ENCODE measurements around the gene CNTN5. TPM values are rescaled to one million over a fixed set of nuclear protein-coding genes. Genes with fewer than 3 reads are reported as not detected.

Gene CNTN5
- total RNA-seq, 1 donor from 2014 or later, result 0.15 TPM

- Mint-ChIP-seq H3K9me3 (ENCODE audit: unreplicated experiment) (no peaks in the 10 kb centered on the region), H3K27me3 (ENCODE audit: unreplicated experiment) (no peaks in the 10 kb centered on the region), H3K27ac (ENCODE audit: unreplicated experiment) (no peak overlapping the region), H3K4me1 (ENCODE audit: unreplicated experiment) (no peaks in the 10 kb centered on the region), H3K4me3 (ENCODE audit: unreplicated experiment) (no peak overlapping the region), H3K36me3 (ENCODE audit: low read depth, unreplicated experiment) (no peaks in the 10 kb centered on the region)
- no peak for TF ChIP-seq CTCF (IDR thresholded peaks at IDR 0.05; ENCODE audit: unreplicated experiment)
- no peak for DNase-seq (ENCODE audit: low spot score)
These were observed 516.9 kb downstream of the CNTN5 start for GRCh38 chr11:99537681-99538080.

GRCh38 chr11:99545616-99546015, 524.9 kb downstream of the CNTN5 start:
- no peaks in the 10 kb centered on the region for H3K27me3 Mint-ChIP-seq (ENCODE audit: unreplicated experiment)
- H3K27ac Mint-ChIP-seq (ENCODE audit: unreplicated experiment), result no peak overlapping the region
- H3K4me1 Mint-ChIP-seq (ENCODE audit: unreplicated experiment), result no peaks in the 10 kb centered on the region
- no peak for TF ChIP-seq CTCF (IDR thresholded peaks at IDR 0.05; ENCODE audit: unreplicated experiment)
- H3K4me3 Mint-ChIP-seq (ENCODE audit: unreplicated experiment), result no peak overlapping the region
- DNase-seq (ENCODE audit: low spot score), result no peak
- H3K9me3 Mint-ChIP-seq (ENCODE audit: unreplicated experiment), result no peaks in the 10 kb centered on the region
- no peaks in the 10 kb centered on the region for H3K36me3 Mint-ChIP-seq (ENCODE audit: low read depth, unreplicated experiment)

- Mint-ChIP-seq H3K4me3 (ENCODE audit: unreplicated experiment) (no peak overlapping the region), H3K27ac (ENCODE audit: unreplicated experiment) (no peak overlapping the region), H3K9me3 (ENCODE audit: unreplicated experiment) (no peaks in the 10 kb centered on the region), H3K4me1 (ENCODE audit: unreplicated experiment) (no peaks in the 10 kb centered on the region), H3K36me3 (ENCODE audit: low read depth, unreplicated experiment) (no peaks in the 10 kb centered on the region), H3K27me3 (ENCODE audit: unreplicated experiment) (no peaks in the 10 kb centered on the region)
- TF ChIP-seq CTCF (IDR thresholded peaks at IDR 0.05; ENCODE audit: unreplicated experiment), result no peak
- no peak for DNase-seq (ENCODE audit: low spot score)
These were observed 527.5 kb downstream of the CNTN5 start for GRCh38 chr11:99548264-99548663.

GRCh38 chr11:99554232-99554903, 533.6 kb downstream of the CNTN5 start:
- Mint-ChIP-seq H3K9me3 (ENCODE audit: unreplicated experiment) (no peaks in the 10 kb centered on the region), H3K4me3 (ENCODE audit: unreplicated experiment) (no peak overlapping the region), H3K4me1 (ENCODE audit: unreplicated experiment) (no peaks in the 10 kb centered on the region), H3K27me3 (ENCODE audit: unreplicated experiment) (peaks cover 1% of the 10 kb centered on the region), H3K27ac (ENCODE audit: unreplicated experiment) (no peak overlapping the region), H3K36me3 (ENCODE audit: low read depth, unreplicated experiment) (no peaks in the 10 kb centered on the region)
- no peak for TF ChIP-seq CTCF (IDR thresholded peaks at IDR 0.05; ENCODE audit: unreplicated experiment)
- no peak for DNase-seq (ENCODE audit: low spot score)

- Mint-ChIP-seq H3K36me3 (ENCODE audit: low read depth, unreplicated experiment) (no peaks in the 10 kb centered on the region), H3K27me3 (ENCODE audit: unreplicated experiment) (peaks cover 1% of the 10 kb centered on the region), H3K27ac (ENCODE audit: unreplicated experiment) (no peak overlapping the region), H3K4me1 (ENCODE audit: unreplicated experiment) (no peaks in the 10 kb centered on the region), H3K9me3 (ENCODE audit: unreplicated experiment) (no peaks in the 10 kb centered on the region), H3K4me3 (ENCODE audit: unreplicated experiment) (no peak overlapping the region)
- no peak for TF ChIP-seq CTCF (IDR thresholded peaks at IDR 0.05; ENCODE audit: unreplicated experiment)
- no peak for DNase-seq (ENCODE audit: low spot score)
These were observed 534.7 kb downstream of the CNTN5 start for GRCh38 chr11:99555486-99555885.

Data from endothelial cell (in vitro differentiated cells).